Parathyroid adenoma (tissue), 2 donors: ENCODE measurements around the gene CYP3A4.
"Not testable (repeated sequence)": the region's sequence is repeated elsewhere in the genome, so short reads cannot be mapped to it uniquely, and the experiment has no call there.

Source experiments
- H2AFZ ChIP-seq: fragments of 300-600 bp; sonication (generic); one replicate; pipeline ENCODE4 v1.7.0; 2017; ENCODE audit warnings: antibody characterized with exemption, mild to moderate bottlenecking
- H3K27ac ChIP-seq: fragments of 300-600 bp; sonication (generic); one replicate; pipeline ENCODE4 v1.7.0; 2017
- H3K27me3 ChIP-seq: fragments of 300-600 bp; sonication (generic); one replicate; pipeline ENCODE4 v1.7.0; 2017; ENCODE audit warnings: low read length; ENCODE audit not compliant: control insufficient read depth, insufficient read depth
- H3K36me3 ChIP-seq: fragments of 300-600 bp; sonication (generic); one replicate; pipeline ENCODE4 v1.7.0; 2017; ENCODE audit warnings: low read length; ENCODE audit not compliant: control insufficient read depth, insufficient read depth
- H3K4me1 ChIP-seq: fragments of 300-600 bp; sonication (generic); one replicate; pipeline ENCODE4 v1.7.0; 2017; ENCODE audit warnings: control low read depth
- H3K4me2 ChIP-seq: fragments of 300-600 bp; sonication (generic); one replicate; pipeline ENCODE4 v1.7.0; 2017; ENCODE audit warnings: low read length
- H3K4me3 ChIP-seq: fragments of 300-600 bp; sonication (generic); one replicate; pipeline ENCODE4 v1.7.0; 2017; ENCODE audit warnings: low read depth, low read length
- H3K79me2 ChIP-seq: fragments of 300-600 bp; sonication (generic); one replicate; pipeline ENCODE4 v1.7.0; 2017; ENCODE audit warnings: control low read depth
- H3K9ac ChIP-seq: fragments of 300-600 bp; sonication (generic); one replicate; pipeline ENCODE4 v1.7.0; 2017; ENCODE audit warnings: mild to moderate bottlenecking
- H3K9me3 ChIP-seq: fragments of 300-600 bp; sonication (generic); one replicate; pipeline ENCODE4 v1.7.0; 2017; ENCODE audit warnings: low read length; ENCODE audit not compliant: control insufficient read depth
- CTCF ChIP-seq: fragments of 300-600 bp; sonication (generic); IDR thresholded peaks from one replicate; pipeline ENCODE4 v1.7.0; 2017; ENCODE audit warnings: antibody characterized with exemption, mild to moderate bottlenecking
- donor health status: primary hyperparathyroidism.

CYP3A4 gene

DNA sequence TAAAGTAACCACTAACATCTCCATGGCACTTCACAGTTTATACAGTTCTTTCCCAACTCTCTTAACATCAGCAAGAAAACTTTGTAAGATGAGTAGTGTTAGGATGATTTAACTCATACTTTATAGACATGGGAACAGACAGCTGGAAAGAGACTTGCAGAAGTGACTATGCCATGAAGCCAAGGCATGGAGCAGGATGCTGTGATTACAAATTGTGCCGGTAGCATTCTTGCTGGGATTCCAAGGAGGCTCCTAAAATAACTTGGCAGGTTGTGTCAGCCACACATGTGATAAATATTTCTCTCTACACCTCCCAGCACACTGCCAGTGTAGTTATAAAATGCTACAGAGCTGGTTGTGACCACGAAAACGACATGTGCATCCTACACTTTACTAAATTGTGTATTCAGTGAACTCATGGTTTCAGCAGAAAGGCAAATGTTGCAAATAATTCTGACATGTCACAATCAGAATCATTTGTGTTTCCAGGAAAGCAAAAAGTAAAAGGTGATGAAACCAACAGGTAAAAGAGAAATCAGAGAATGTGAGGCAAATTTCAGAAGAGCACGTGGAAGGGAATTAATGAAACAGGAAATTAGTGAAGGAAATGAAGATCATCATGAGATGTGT lies 5.6 kb upstream of the CYP3A4 start:
- Histone ChIP-seq H3K9ac (no peak overlapping the region), H3K9me3 (no peaks in the 10 kb centered on the region), H3K4me2 (no peak overlapping the region), H3K36me3 (no peaks in the 10 kb centered on the region), H3K27me3 (no peaks in the 10 kb centered on the region), H3K4me1 (no peaks in the 10 kb centered on the region), H3K4me3 (no peak overlapping the region), H3K79me2 (no peaks in the 10 kb centered on the region), H3K27ac (no peak overlapping the region), H2AFZ (no peak overlapping the region)
- TF ChIP-seq CTCF, result no peak

- no peak for TF ChIP-seq CTCF
- Histone ChIP-seq H2AFZ (no peak overlapping the region), H3K79me2 (no peaks in the 10 kb centered on the region)
Observed at GRCh38 chr7:99788554-99788953, 4.6 kb upstream of the CYP3A4 start.

DNA sequence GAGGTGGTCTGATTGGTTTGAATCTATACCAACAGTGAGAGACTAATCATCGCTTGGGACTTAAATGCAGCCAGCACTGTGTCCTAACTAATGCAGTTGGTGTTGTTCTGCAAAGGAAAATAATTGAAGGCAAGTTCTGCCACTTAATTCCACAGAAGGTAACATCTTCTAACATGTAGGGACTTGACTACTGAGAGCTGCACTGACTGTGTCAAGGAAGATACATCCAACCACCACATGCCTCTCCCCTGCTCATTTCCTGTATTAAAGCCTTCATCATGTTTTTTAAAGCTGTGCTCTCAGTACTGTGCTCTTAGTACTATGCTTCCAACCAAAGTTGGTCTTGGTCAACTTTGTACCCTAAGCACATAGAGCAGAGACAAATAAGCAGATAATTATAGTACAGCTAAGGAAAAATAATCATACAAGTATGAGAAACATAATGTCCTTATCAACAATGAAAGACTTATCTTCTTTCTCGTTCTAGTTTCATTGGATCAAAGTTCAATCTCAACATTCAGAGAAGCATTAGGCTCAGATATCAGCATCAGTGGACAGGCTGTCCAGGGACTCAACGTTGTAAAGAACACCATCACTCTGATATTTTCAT lies 2.8 kb upstream of the CYP3A4 start:
- H3K36me3 ChIP-seq, result no peaks in the 10 kb centered on the region
- H3K4me3 ChIP-seq, result no peak overlapping the region
- no peaks in the 10 kb centered on the region for H3K9me3 ChIP-seq
- no peak overlapping the region for H3K9ac ChIP-seq
- H3K27me3 ChIP-seq, result no peaks in the 10 kb centered on the region
- no peak overlapping the region for H3K27ac ChIP-seq
- no peak overlapping the region for H2AFZ ChIP-seq
- H3K4me2 ChIP-seq, result no peak overlapping the region
- TF ChIP-seq CTCF, result no peak
- no peaks in the 10 kb centered on the region for H3K79me2 ChIP-seq
- H3K4me1 ChIP-seq, result no peaks in the 10 kb centered on the region

More at GRCh38 chr7:99788554-99788953, 4.6 kb upstream of the CYP3A4 start:
- H3K4me1 ChIP-seq, result no peaks in the 10 kb centered on the region
- H3K4me3 ChIP-seq, result no peak overlapping the region
- no peaks in the 10 kb centered on the region for H3K27me3 ChIP-seq
- no peaks in the 10 kb centered on the region for H3K9me3 ChIP-seq
- H3K4me2 ChIP-seq, result no peak overlapping the region
- H3K36me3 ChIP-seq, result no peaks in the 10 kb centered on the region
- no peak overlapping the region for H3K27ac ChIP-seq
- no peak overlapping the region for H3K9ac ChIP-seq

DNA sequence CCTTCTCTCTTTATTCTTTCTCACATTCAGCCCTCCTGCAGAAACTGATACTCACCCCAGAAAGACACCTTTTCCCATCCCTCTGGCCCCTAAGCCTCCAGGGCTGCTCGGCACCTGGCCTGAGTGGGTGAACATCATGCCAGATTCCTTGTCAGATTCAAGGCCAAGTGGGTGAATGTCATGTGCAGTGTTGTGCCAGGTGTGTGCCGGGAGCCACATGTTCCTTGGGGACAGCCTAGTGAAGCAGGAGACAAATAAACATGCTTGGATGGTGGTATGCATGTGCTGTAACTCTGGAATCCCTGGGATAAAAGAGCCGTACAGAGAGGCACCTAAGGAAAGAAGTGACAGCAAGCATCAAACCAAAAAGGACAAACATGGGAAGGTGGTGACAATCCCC lies 1.7 kb upstream of the CYP3A4 start:
- not testable (repeated sequence) for H3K36me3 ChIP-seq, H2AFZ ChIP-seq, H3K27me3 ChIP-seq, H3K4me2 ChIP-seq, H3K9me3 ChIP-seq, H3K4me1 ChIP-seq, H3K79me2 ChIP-seq, H3K9ac ChIP-seq, H3K4me3 ChIP-seq, H3K27ac ChIP-seq

DNA sequence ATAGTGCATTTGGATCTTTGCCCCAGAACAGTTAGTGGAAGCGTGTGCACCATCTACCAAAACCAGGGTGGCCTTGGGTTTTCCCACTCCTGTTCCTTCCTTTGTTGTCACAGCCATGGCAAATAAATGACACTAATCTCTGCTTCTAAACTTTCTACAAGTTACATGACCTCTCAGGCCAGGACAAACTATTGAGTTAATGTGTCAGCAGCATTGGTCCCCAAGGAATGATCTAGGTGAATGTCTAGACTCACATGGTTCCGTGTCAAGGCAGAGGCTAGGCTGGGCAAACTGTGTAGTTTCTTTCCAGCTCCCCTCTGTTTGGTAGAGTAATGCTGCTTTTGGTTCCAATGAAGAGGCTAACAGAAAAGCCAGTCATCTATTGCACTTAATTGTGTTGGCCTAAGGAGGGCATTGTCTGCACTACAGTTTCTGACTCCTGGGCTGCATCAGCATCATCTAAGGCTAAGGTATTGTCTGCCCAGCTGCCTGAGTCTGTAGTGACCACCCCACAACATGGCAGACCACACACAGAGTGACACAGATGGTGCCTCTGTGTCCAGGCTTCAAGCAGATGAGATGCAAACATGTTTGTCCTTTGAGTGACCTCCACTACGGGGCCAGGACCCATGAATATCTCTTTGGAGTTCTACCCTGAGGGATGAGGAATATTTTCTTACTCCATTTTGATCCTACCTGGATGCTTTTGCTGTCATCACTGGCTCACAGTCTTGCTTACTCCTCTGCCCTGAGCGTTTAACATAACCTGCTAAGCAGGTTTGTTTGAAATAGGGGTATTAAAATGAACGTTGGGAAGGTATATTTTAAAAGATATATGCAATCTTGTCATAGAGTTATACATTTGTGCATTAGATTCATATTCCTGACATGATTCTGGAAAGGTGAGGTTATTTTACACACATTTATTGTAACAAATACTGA lies 1.7 kb downstream of the CYP3A4 start:
- Histone ChIP-seq H2AFZ (peak overlapping the region; percentile 36), H3K4me1 (no peaks in the 10 kb centered on the region), H3K36me3 (no peaks in the 10 kb centered on the region), H3K79me2 (no peaks in the 10 kb centered on the region), H3K9ac (no peak overlapping the region), H3K4me3 (no peak overlapping the region), H3K4me2 (no peak overlapping the region), H3K27me3 (no peaks in the 10 kb centered on the region), H3K27ac (no peak overlapping the region), H3K9me3 (no peaks in the 10 kb centered on the region)
- no peak for TF ChIP-seq CTCF
